Karpas-422 (cell line): ENCODE results near the gene PC. TPM values are rescaled to one million over a fixed set of nuclear protein-coding genes. Genes with fewer than 3 reads are reported as not detected.
A peak's percentile ranks its signal among the peaks of the same experiment; 100 is the strongest.

Experiments
- DNase-seq: peaks from one replicate; pipeline ENCODE4 v3.0.0-alpha.2; 2015
- H2AFZ ChIP-seq: fragments of 200-600 bp; sonication (generic); 2 replicates; pipeline ENCODE4 v1.6.1; 2014; ENCODE audit warnings: antibody characterized with exemption, low read length, mixed read lengths
- H3K27ac ChIP-seq: fragments of 200-600 bp; sonication (generic); 2 replicates; pipeline ENCODE4 v1.5.1; 2014; ENCODE audit warnings: mild to moderate bottlenecking, low read length, moderate library complexity
- H3K27me3 ChIP-seq: fragments of 200-600 bp; sonication (generic); 2 replicates; pipeline ENCODE4 v1.6.1; 2014; ENCODE audit warnings: low read length, mixed read lengths
- H3K36me3 ChIP-seq: fragments of 200-600 bp; sonication (generic); 2 replicates; pipeline ENCODE4 v1.6.1; 2014; ENCODE audit warnings: low read length, mixed read lengths; ENCODE audit not compliant: insufficient read depth
- H3K4me1 ChIP-seq: fragments of 200-600 bp; sonication (generic); 2 replicates; pipeline ENCODE4 v1.6.1; 2014; ENCODE audit warnings: mild to moderate bottlenecking, low read length, mixed read lengths
- H3K4me2 ChIP-seq: fragments of 200-600 bp; sonication (generic); 2 replicates; pipeline ENCODE4 v1.6.1; 2014; ENCODE audit warnings: low read length, low read depth, mild to moderate bottlenecking; ENCODE audit not compliant: poor library complexity, severe bottlenecking
- H3K4me3 ChIP-seq: fragments of 200-600 bp; sonication (generic); 2 replicates; pipeline ENCODE4 v1.5.1; 2014; ENCODE audit warnings: mild to moderate bottlenecking, antibody characterized with exemption, low read length, mixed read lengths
- H3K79me2 ChIP-seq: fragments of 200-600 bp; sonication (generic); 2 replicates; pipeline ENCODE4 v1.6.1; 2014; ENCODE audit warnings: mild to moderate bottlenecking, low read length, mixed read lengths
- H3K9ac ChIP-seq: fragments of 200-600 bp; sonication (generic); 2 replicates; pipeline ENCODE4 v1.6.0; 2014; ENCODE audit warnings: low read length
- H3K9me2 ChIP-seq: fragments of 200-600 bp; sonication (generic), shearing (Covaris generic); replicated peaks from 2 replicates; pipeline ENCODE4 v1.6.0; 2014; ENCODE audit warnings: mild to moderate bottlenecking, low read length, moderate library complexity; ENCODE audit not compliant: insufficient read depth
- H3K9me3 ChIP-seq: fragments of 300-700, 200-600 bp; sonication (generic); 2 replicates; pipeline ENCODE4 v1.6.1; 2014; ENCODE audit warnings: low read length, mixed read lengths
- H4K20me1 ChIP-seq: fragments of 200-600 bp; sonication (generic); 2 replicates; pipeline ENCODE4 v1.6.1; 2014; ENCODE audit warnings: mild to moderate bottlenecking, antibody characterized with exemption, low read length, low read depth; ENCODE audit not compliant: insufficient read depth
- total RNA-seq: library from RNA; depleted of rRNA; stranded (reverse); fragments of >200 nt; shearing (Covaris generic); gene quantifications from 2 replicates; pipeline ENCODE4 v1.2.3, GENCODE V29; 2014; ENCODE audit warnings: low replicate concordance

PC gene
- total RNA-seq, 1 experiment from 2014 or later, result not detected

DNA sequence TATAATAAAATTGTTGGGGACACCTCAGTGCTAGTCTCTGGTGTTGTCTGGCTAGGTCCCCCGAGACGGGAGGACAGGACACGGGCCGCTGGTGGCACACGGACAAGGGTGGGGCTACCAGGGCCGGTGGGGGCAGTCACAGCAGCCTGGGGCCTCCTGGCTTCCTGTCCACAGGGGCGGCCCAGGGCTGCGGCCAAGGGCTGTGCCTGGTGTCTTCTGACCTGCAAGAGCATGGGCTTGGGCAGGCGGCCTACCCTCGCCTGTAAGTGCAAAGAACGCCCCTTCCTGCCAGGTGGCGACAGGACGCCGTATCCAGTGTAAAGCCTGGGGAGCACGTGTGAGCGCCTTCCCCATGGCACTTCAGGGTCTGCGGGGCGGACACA lies 97.7 kb downstream of the PC start:
- Histone ChIP-seq H3K9me2 (no peaks in the 10 kb centered on the region), H3K9me3 (no peaks in the 10 kb centered on the region), H4K20me1 (no peaks in the 10 kb centered on the region), H3K36me3 (no peaks in the 10 kb centered on the region), H3K4me2 (no peak overlapping the region), H3K4me3 (no peak overlapping the region), H3K4me1 (peaks cover 20% of the 10 kb centered on the region), H3K9ac (no peak overlapping the region), H3K79me2 (0 out of 2 replicates have a peak, but pooled peaks cover 5% of the 10 kb centered on the region), H3K27me3 (no peaks in the 10 kb centered on the region), H2AFZ (no peak overlapping the region), H3K27ac (no peak overlapping the region)
- no peak for DNase-seq

DNA sequence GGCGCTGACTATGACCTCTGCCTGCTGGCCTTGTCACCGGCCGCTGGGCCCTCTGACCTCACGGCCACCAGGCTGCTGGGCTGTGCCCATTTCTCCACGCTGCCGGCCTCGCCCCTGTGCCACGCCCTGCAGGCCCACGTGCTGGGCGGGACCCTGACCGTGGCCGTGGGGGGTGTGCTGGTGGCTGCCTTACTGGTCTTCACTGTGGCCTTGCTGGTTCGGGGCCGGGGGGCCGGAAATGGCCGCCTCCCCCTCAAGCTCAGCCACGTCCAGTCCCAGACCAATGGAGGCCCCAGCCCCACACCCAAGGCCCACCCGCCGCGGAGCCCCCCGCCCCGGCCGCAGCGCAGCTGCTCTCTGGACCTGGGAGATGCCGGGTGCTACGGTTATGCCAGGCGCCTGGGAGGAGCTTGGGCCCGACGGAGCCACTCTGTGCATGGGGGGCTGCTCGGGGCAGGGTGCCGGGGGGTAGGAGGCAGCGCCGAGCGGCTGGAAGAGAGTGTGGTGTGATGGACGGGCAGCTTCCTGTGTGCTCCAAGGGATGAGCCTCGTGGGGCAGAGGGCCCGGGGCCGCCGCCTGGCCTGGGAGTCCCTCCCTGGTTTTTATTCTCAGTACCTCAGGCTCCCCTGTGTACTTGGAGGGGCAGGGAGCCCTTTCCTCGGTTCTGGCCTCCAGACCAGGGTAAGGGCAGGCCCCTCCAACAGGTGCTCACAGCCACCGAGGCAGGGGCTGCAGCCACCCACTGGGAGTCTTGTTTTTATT lies 98.3 kb downstream of the PC start:
- no peaks in the 10 kb centered on the region for H3K9me3 ChIP-seq
- H3K36me3 ChIP-seq, result no peaks in the 10 kb centered on the region
- no peaks in the 10 kb centered on the region for H3K27me3 ChIP-seq
- H3K79me2 ChIP-seq, result 0 out of 2 replicates have a peak, but pooled peaks cover 5% of the 10 kb centered on the region
- no peak overlapping the region for H3K27ac ChIP-seq
- H2AFZ ChIP-seq, result no peak overlapping the region
- H3K9me2 ChIP-seq, result no peaks in the 10 kb centered on the region
- no peak for DNase-seq
- H4K20me1 ChIP-seq, result no peaks in the 10 kb centered on the region
- no peak overlapping the region for H3K4me2 ChIP-seq
- H3K9ac ChIP-seq, result no peak overlapping the region
- peaks cover 21% of the 10 kb centered on the region for H3K4me1 ChIP-seq
- H3K4me3 ChIP-seq, result no peak overlapping the region

DNA sequence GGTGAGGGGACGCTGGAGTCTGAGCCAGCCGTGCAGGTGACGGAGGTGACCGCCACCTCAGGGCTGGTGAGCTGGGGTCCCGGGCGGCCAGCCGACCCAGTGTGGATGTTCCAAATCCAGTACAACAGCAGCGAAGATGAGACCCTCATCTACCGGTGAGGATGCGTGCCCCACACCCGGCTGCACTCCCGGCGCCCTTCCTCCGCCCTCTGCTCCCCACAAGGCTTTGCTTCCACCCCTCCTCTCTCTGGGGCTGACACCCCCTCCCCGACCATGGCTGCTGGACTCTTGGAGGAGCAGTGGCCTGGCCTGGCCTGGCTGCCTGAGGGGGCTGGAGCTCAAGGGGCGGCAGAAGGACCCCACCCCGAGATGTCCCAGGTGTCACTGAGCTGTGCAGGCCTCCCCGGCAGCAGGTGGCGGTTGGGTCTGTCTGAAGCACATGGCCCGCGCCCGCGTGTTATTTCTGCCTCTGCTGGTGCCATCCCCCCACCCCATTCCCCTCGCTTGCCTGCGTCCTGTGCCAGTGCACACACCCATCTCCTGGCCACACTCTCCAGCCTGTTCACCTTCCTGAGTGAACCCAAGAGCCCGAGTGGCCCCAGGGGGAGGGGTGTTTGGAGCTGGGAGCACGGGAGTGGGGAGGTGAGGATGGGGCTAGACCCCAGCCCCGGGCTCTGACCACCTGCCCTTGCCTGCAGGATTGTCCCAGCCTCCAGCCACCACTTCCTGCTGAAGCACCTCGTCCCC lies 99.1 kb downstream of the PC start:
- Histone ChIP-seq H3K27me3 (no peaks in the 10 kb centered on the region), H3K27ac (no peak overlapping the region), H3K79me2 (0 out of 2 replicates have a peak, but pooled peaks cover 5% of the 10 kb centered on the region), H3K4me2 (no peak overlapping the region), H3K9ac (no peak overlapping the region), H4K20me1 (no peaks in the 10 kb centered on the region), H2AFZ (no peak overlapping the region), H3K36me3 (no peaks in the 10 kb centered on the region), H3K9me2 (no peaks in the 10 kb centered on the region), H3K4me3 (no peak overlapping the region), H3K4me1 (peaks cover 13% of the 10 kb centered on the region), H3K9me3 (no peaks in the 10 kb centered on the region)
- DNase-seq, result no peak

- no peak overlapping the region for H3K27ac ChIP-seq
- H3K4me3 ChIP-seq, result no peak overlapping the region; the same call in 1 of the 2 replicates
- 0 out of 2 replicates have a peak, but pooled peaks cover 5% of the 10 kb centered on the region for H3K79me2 ChIP-seq
- no peak overlapping the region for H3K9ac ChIP-seq
- peaks cover 13% of the 10 kb centered on the region for H3K4me1 ChIP-seq
- H2AFZ ChIP-seq, result no peak overlapping the region
- H3K9me3 ChIP-seq, result no peaks in the 10 kb centered on the region
- no peak for DNase-seq
- H3K9me2 ChIP-seq, result no peaks in the 10 kb centered on the region
- no peaks in the 10 kb centered on the region for H4K20me1 ChIP-seq
- H3K4me2 ChIP-seq, result no peak overlapping the region
- no peaks in the 10 kb centered on the region for H3K27me3 ChIP-seq
- no peaks in the 10 kb centered on the region for H3K36me3 ChIP-seq
These were observed 99.8 kb downstream of the PC start for GRCh38 chr11:66858186-66858938.

GRCh38 chr11:66857927-66858185 lies 100.3 kb downstream of the PC start:
- H3K27ac ChIP-seq, result no peak overlapping the region
- H2AFZ ChIP-seq, result no peak overlapping the region
- no peak for DNase-seq
- 0 out of 2 replicates have a peak, but pooled peaks cover 5% of the 10 kb centered on the region for H3K79me2 ChIP-seq
- H3K9ac ChIP-seq, result peak overlapping the region; percentile 86; the same call in 1 of the 2 replicates
- H3K9me3 ChIP-seq, result no peaks in the 10 kb centered on the region
- no peaks in the 10 kb centered on the region for H4K20me1 ChIP-seq
- peak overlapping the region; percentile 72 for H3K4me2 ChIP-seq
- no peaks in the 10 kb centered on the region for H3K36me3 ChIP-seq
- H3K27me3 ChIP-seq, result no peaks in the 10 kb centered on the region
- H3K4me3 ChIP-seq, result peak overlapping the region; percentile 73
- no peaks in the 10 kb centered on the region for H3K9me2 ChIP-seq
- peaks cover 13% of the 10 kb centered on the region for H3K4me1 ChIP-seq

DNA sequence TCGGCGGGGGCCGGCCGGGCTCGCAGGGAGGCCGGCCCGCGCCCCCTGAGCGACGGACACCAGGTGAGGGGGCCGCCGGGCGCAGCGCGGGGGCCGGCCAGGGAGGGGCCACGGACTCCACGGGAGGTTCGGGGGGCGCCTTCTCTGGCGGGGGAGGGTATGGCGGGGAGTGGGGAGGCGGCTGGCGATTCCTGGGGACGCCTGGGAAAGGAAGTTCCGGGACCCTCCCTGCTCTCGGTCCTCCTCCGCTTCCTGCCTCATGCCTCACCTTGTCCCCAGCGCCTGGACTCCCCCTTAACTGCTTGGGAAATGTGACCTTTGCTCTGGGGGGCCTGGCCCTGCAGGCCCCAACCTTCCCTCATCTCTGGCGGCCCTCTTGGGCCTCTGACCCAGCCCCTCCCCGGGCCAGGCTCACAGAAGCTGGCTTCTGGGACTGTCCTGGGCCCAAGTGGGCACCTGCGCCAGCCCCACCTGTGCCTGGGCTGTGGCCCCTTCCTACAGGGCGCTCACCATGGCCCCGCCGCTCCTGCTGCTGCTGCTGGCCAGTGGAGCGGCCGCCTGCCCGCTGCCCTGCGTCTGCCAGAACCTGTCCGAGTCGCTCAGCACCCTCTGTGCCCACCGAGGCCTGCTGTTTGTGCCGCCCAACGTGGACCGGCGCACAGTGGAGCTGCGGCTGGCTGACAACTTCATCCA lies 100.8 kb downstream of the PC start:
- Histone ChIP-seq H3K79me2 (0 out of 2 replicates have a peak, but pooled peaks cover 5% of the 10 kb centered on the region), H4K20me1 (no peaks in the 10 kb centered on the region), H3K4me3 (peak overlapping the region; percentile 73), H2AFZ (no peak overlapping the region), H3K4me2 (peak overlapping the region; percentile 72), H3K27ac (no peak overlapping the region), H3K9me2 (no peaks in the 10 kb centered on the region), H3K9ac (peak overlapping the region; percentile 86), H3K4me1 (peaks cover 14% of the 10 kb centered on the region), H3K9me3 (no peaks in the 10 kb centered on the region), H3K36me3 (no peaks in the 10 kb centered on the region), H3K27me3 (no peaks in the 10 kb centered on the region)
- DNase-seq, result no peak

- Histone ChIP-seq H3K79me2 (0 out of 2 replicates have a peak, but pooled peaks cover 5% of the 10 kb centered on the region), H3K36me3 (no peaks in the 10 kb centered on the region), H3K9me2 (no peaks in the 10 kb centered on the region), H3K4me3 (peak within 1 kb of the TSS; percentile 97), H3K4me1 (peaks cover 21% of the 10 kb centered on the region), H3K9me3 (no peaks in the 10 kb centered on the region), H3K9ac (peak within 1 kb of the TSS; percentile 86), H4K20me1 (no peaks in the 10 kb centered on the region), H2AFZ (peak within 1 kb of the TSS; percentile 96; the same call in 1 of the 2 replicates), H3K4me2 (peak within 1 kb of the TSS; percentile 94), H3K27me3 (no peaks in the 10 kb centered on the region), H3K27ac (peak within 1 kb of the TSS; percentile 52)
- no peak for DNase-seq
These were observed 101.5 kb downstream of the PC start, which contains the start of gene LRFN4 for GRCh38 chr11:66856496-66857233. Gene LRFN4, plus strand, starts transcription at chr11:66857064. Its CDS starts 681 bp downstream, at chr11:66857745.
